Amniotic stem cell (primary cell): ENCODE data around the gene SOAT1.
"Not testable (repeated sequence)": the region's sequence is repeated elsewhere in the genome, so short reads cannot be mapped to it uniquely, and the experiment has no call there.

Source experiments
- DNase-seq: peaks from one replicate; lab custom pipeline; 2025; lab: John Stamatoyannopoulos, UW

SOAT1 gene

GRCh38 chr1:179293340-179294327 lies at the start of gene SOAT1:
TSS of gene SOAT1 (plus strand) at chr1:179293797. CDS start at chr1:179302685, 8,888 bp downstream.
- DNase-seq = peak; percentile 55

- not testable (repeated sequence) for DNase-seq
These were observed 48.2 kb upstream of the SOAT1 start for GRCh38 chr1:179245426-179245825.

GRCh38 chr1:179247923-179248322 lies 45.7 kb upstream of the SOAT1 start:
- no peak for DNase-seq

GRCh38 chr1:179251675-179252074 lies 41.9 kb upstream of the SOAT1 start:
- DNase-seq = peak; percentile 9

GRCh38 chr1:179252606-179253005 lies 41.0 kb upstream of the SOAT1 start:
- DNase-seq = no peak

GRCh38 chr1:179253286-179253972 lies 40.2 kb upstream of the SOAT1 start:
- no peak for DNase-seq

- DNase-seq = no peak
These were observed 31.4 kb upstream of the SOAT1 start for GRCh38 chr1:179262183-179262582.

GRCh38 chr1:179263121-179263520 lies 30.5 kb upstream of the SOAT1 start:
- DNase-seq = no peak

- no peak for DNase-seq
These were observed 29.1 kb upstream of the SOAT1 start for GRCh38 chr1:179264507-179264906.

GRCh38 chr1:179269071-179269470 lies 24.5 kb upstream of the SOAT1 start:
- no peak for DNase-seq

- not testable (repeated sequence) for DNase-seq
These were observed 19.2 kb upstream of the SOAT1 start for GRCh38 chr1:179274424-179274823.

GRCh38 chr1:179278920-179279319 lies 14.7 kb upstream of the SOAT1 start:
- DNase-seq = no peak

GRCh38 chr1:179283992-179284391 lies 9.6 kb upstream of the SOAT1 start:
- DNase-seq = no peak

GRCh38 chr1:179287946-179288345 lies 5.7 kb upstream of the SOAT1 start:
- no peak for DNase-seq

- no peak for DNase-seq
These were observed 4.6 kb upstream of the SOAT1 start for GRCh38 chr1:179288977-179289376.

- no peak for DNase-seq
These were observed 1.7 kb downstream of the SOAT1 start for GRCh38 chr1:179295164-179295755.

GRCh38 chr1:179296356-179297104 lies 2.9 kb downstream of the SOAT1 start:
- no peak for DNase-seq

- DNase-seq = no peak
These were observed 3.4 kb downstream of the SOAT1 start for GRCh38 chr1:179297105-179297378.

- DNase-seq = no peak
These were observed 5.4 kb downstream of the SOAT1 start for GRCh38 chr1:179298952-179299351.

GRCh38 chr1:179300112-179300511 lies 6.5 kb downstream of the SOAT1 start:
- no peak for DNase-seq

- no peak for DNase-seq
These were observed 8.5 kb downstream of the SOAT1 start for GRCh38 chr1:179302070-179302469.

GRCh38 chr1:179303200-179303785 lies 9.7 kb downstream of the SOAT1 start:
- no peak for DNase-seq
